GM20431 (cell line): ENCODE data around the gene FOXB2.
"Not testable (repeated sequence)": the region's sequence is repeated elsewhere in the genome, so short reads cannot be mapped to it uniquely, and the experiment has no call there.

Experiments
- in situ Hi-C: fragments of 300-500 bp; cut with MseI, MboI; formaldehyde crosslinking; loops from one replicate; pipeline ENCODE4 v1.15.0; 2020; ENCODE audit warnings: low sequenced_read_pairs; ENCODE audit not compliant: unreplicated experiment

The FOXB2 gene

GRCh38 chr9:77019236-77019925 lies at the start of gene FOXB2:
FOXB2 (plus strand) TSS chr9:77019655; CDS start chr9:77019655, 0 bp downstream.
- in situ Hi-C loops = no loop called here

- in situ Hi-C loops = no loop called here
These were observed 49.7 kb upstream of the FOXB2 start for GRCh38 chr9:76969716-76970115.

GRCh38 chr9:76978831-76979230 lies 40.6 kb upstream of the FOXB2 start:
- in situ Hi-C loops = not testable (repeated sequence)

GRCh38 chr9:76980566-76980965 lies 38.9 kb upstream of the FOXB2 start:
- in situ Hi-C loops = no loop called here

- in situ Hi-C loops = no loop called here
These were observed 35.0 kb upstream of the FOXB2 start for GRCh38 chr9:76984486-76984885.

GRCh38 chr9:76985581-76985980 lies 33.9 kb upstream of the FOXB2 start:
- in situ Hi-C loops = no loop called here

GRCh38 chr9:76987594-76988200 lies 31.8 kb upstream of the FOXB2 start:
- in situ Hi-C loops = no loop called here

GRCh38 chr9:76988941-76989340 lies 30.5 kb upstream of the FOXB2 start:
- in situ Hi-C loops = no loop called here

GRCh38 chr9:76989501-76989900 lies 30.0 kb upstream of the FOXB2 start:
- in situ Hi-C loops = no loop called here

- in situ Hi-C loops = no loop called here
These were observed 22.8 kb upstream of the FOXB2 start for GRCh38 chr9:76996700-76997099.

GRCh38 chr9:76999261-76999660 lies 20.2 kb upstream of the FOXB2 start:
- in situ Hi-C loops = no loop called here

- in situ Hi-C loops = no loop called here
These were observed 19.1 kb upstream of the FOXB2 start for GRCh38 chr9:77000330-77000729.

GRCh38 chr9:77003366-77003765 lies 16.1 kb upstream of the FOXB2 start:
- in situ Hi-C loops = no loop called here

GRCh38 chr9:77005216-77005615 lies 14.2 kb upstream of the FOXB2 start:
- in situ Hi-C loops = no loop called here

- in situ Hi-C loops = no loop called here
These were observed 8.9 kb upstream of the FOXB2 start for GRCh38 chr9:77010527-77010926.

- in situ Hi-C loops = no loop called here
These were observed 7.3 kb upstream of the FOXB2 start for GRCh38 chr9:77011973-77012821.

GRCh38 chr9:77013206-77013931 lies 6.1 kb upstream of the FOXB2 start:
- in situ Hi-C loops = no loop called here

- in situ Hi-C loops = no loop called here
These were observed 5.4 kb upstream of the FOXB2 start for GRCh38 chr9:77013932-77014596.

- in situ Hi-C loops = no loop called here
These were observed 4.7 kb upstream of the FOXB2 start for GRCh38 chr9:77014597-77015263.
